H9 (cell line): ENCODE measurements around the gene MRM2. TPM values are rescaled to one million over a fixed set of nuclear protein-coding genes. Genes with fewer than 3 reads are reported as not detected.

Experiments used
- DNase-seq: peaks from one replicate; pipeline ENCODE4 v3.0.0-alpha.2; 2017
- H2AFZ ChIP-seq: one replicate; pipeline ENCODE4 v1.6.1; 2013; ENCODE audit warnings: mild to moderate bottlenecking, low read length, control low read depth, moderate library complexity
- H2AK5ac ChIP-seq: 2 replicates; pipeline ENCODE4 v1.6.1; 2013; ENCODE audit warnings: low read length, control low read depth, mixed read lengths; ENCODE audit not compliant: insufficient read length
- H2BK120ac ChIP-seq: one replicate; pipeline ENCODE4 v1.6.1; 2013; ENCODE audit warnings: low read depth, mild to moderate bottlenecking, low read length, control low read depth, inconsistent platforms; ENCODE audit not compliant: poor library complexity, severe bottlenecking
- H2BK12ac ChIP-seq: 2 replicates; pipeline ENCODE4 v1.6.1; 2013; ENCODE audit warnings: low read length, control low read depth, mixed read lengths, low read depth; ENCODE audit not compliant: insufficient read length
- H2BK15ac ChIP-seq: 2 replicates; pipeline ENCODE4 v1.6.1; 2013; ENCODE audit warnings: low read depth, low read length, control low read depth
- H2BK20ac ChIP-seq: one replicate; pipeline ENCODE4 v1.6.1; 2013; ENCODE audit warnings: low read depth, mild to moderate bottlenecking, low read length, control low read depth, inconsistent platforms; ENCODE audit not compliant: poor library complexity, severe bottlenecking
- H2BK5ac ChIP-seq: 2 replicates; pipeline ENCODE4 v1.6.1; 2013; ENCODE audit warnings: low read length, control low read depth, mixed read lengths; ENCODE audit not compliant: insufficient read length
- H3K14ac ChIP-seq: 2 replicates; pipeline ENCODE4 v1.6.1; 2013; ENCODE audit warnings: low read length, control low read depth; ENCODE audit not compliant: insufficient read depth
- H3K18ac ChIP-seq: 2 replicates; pipeline ENCODE4 v1.6.1; 2013; ENCODE audit warnings: low read depth, mild to moderate bottlenecking, mixed read lengths, low read length, control low read depth; ENCODE audit not compliant: insufficient read length
- H3K23ac ChIP-seq: 2 replicates; pipeline ENCODE4 v1.6.1; 2013; ENCODE audit warnings: low read length, control low read depth, mixed read lengths, low read depth; ENCODE audit not compliant: insufficient read length
- H3K23me2 ChIP-seq: 2 replicates; pipeline ENCODE4 v1.6.1; 2013; ENCODE audit warnings: low read depth, mild to moderate bottlenecking, mixed read lengths, low read length, control low read depth; ENCODE audit not compliant: insufficient read length, poor library complexity, severe bottlenecking
- H3K27ac ChIP-seq: 2 replicates; pipeline ENCODE4 v1.5.1; 2013; ENCODE audit warnings: low read length, control low read depth, mixed read lengths, low read depth; ENCODE audit not compliant: insufficient read length
- H3K27me3 ChIP-seq: 2 replicates; pipeline ENCODE4 v1.6.1; 2013; ENCODE audit warnings: low read length, control low read depth, inconsistent platforms; ENCODE audit not compliant: insufficient read depth
- H3K4ac ChIP-seq: 2 replicates; pipeline ENCODE4 v1.6.1; 2013; ENCODE audit warnings: low read depth, mild to moderate bottlenecking, control low read depth, inconsistent platforms, low read length, moderate library complexity
- H3K4me1 ChIP-seq: 2 replicates; pipeline ENCODE4 v1.6.1; 2013; ENCODE audit warnings: low read length, control low read depth, inconsistent platforms; ENCODE audit not compliant: insufficient read depth
- H3K4me2 ChIP-seq: 2 replicates; pipeline ENCODE4 v1.6.1; 2013; ENCODE audit warnings: low read length, control low read depth, mixed read lengths; ENCODE audit not compliant: insufficient read length, insufficient read depth
- H3K56ac ChIP-seq: 2 replicates; pipeline ENCODE4 v1.6.1; 2013; ENCODE audit warnings: low read depth, mild to moderate bottlenecking, mixed read lengths, low read length, control low read depth; ENCODE audit not compliant: insufficient read length
- H3K79me1 ChIP-seq: 2 replicates; pipeline ENCODE4 v1.6.1; 2013; ENCODE audit warnings: low read depth, mild to moderate bottlenecking, moderate library complexity, low read length, control low read depth, inconsistent platforms; ENCODE audit not compliant: insufficient read depth, poor library complexity, severe bottlenecking
- H3K79me2 ChIP-seq: 2 replicates; pipeline ENCODE4 v1.6.1; 2013; ENCODE audit warnings: low read length, control low read depth, inconsistent platforms; ENCODE audit not compliant: insufficient read depth
- H3K9ac ChIP-seq: 2 replicates; pipeline ENCODE4 v1.6.1; 2013; ENCODE audit warnings: low read length, control low read depth, mixed read lengths; ENCODE audit not compliant: insufficient read length; ENCODE audit errors: extremely low read depth
- H3K9me3 ChIP-seq: one replicate; pipeline ENCODE4 v1.6.1; 2013; ENCODE audit warnings: low read depth, low read length, inconsistent platforms; ENCODE audit not compliant: control insufficient read depth
- H3T11ph ChIP-seq: one replicate; pipeline ENCODE4 v1.6.1; 2013; ENCODE audit warnings: mild to moderate bottlenecking, low read length, control low read depth, inconsistent platforms
- H4K20me1 ChIP-seq: one replicate; pipeline ENCODE4 v1.6.1; 2013; ENCODE audit not compliant: control insufficient read depth, insufficient read length, insufficient read depth
- H4K5ac ChIP-seq: 2 replicates; pipeline ENCODE4 v1.6.1; 2013; ENCODE audit warnings: low read depth, mild to moderate bottlenecking, mixed read lengths, low read length, control low read depth; ENCODE audit not compliant: insufficient read length
- H4K8ac ChIP-seq: replicated peaks from 2 replicates; pipeline ENCODE4 v1.6.1; 2013; ENCODE audit warnings: low read length, control low read depth, mixed read lengths, low read depth; ENCODE audit not compliant: insufficient read length
- H4K91ac ChIP-seq: 2 replicates; pipeline ENCODE4 v1.6.1; 2013; ENCODE audit warnings: low read depth, mild to moderate bottlenecking, moderate library complexity, mixed read lengths, low read length, control low read depth; ENCODE audit not compliant: insufficient read length
- H3K27ac Mint-ChIP-seq, 3 experiments: 2 replicates in 2 of 3; 3 replicates in 1 of 3; pipeline ENCODE4 v1.8.0; 2020 to 2021; ENCODE audit warnings: mixed read lengths in 3 of 3, mild to moderate bottlenecking in 1 of 3, moderate library complexity in 1 of 3
- H3K27me3 Mint-ChIP-seq: 2 replicates; pipeline ENCODE4 v1.8.0; 2021; ENCODE audit warnings: low read depth, mild to moderate bottlenecking, moderate library complexity, mixed read lengths
- H3K36me3 Mint-ChIP-seq, 3 experiments: 2 replicates in 2 of 3; 3 replicates in 1 of 3; pipeline ENCODE4 v1.8.0; 2020 to 2021; ENCODE audit warnings: low read depth in 3 of 3, mixed read lengths in 3 of 3; ENCODE audit not compliant: insufficient read depth in 1 of 3
- H3K4me1 Mint-ChIP-seq, 2 experiments: 2 replicates each; pipeline ENCODE4 v1.8.0; 2020; ENCODE audit warnings: mixed read lengths in 2 of 2
- H3K4me3 Mint-ChIP-seq, 2 experiments: 2 replicates in 1 of 2; 3 replicates in 1 of 2; pipeline ENCODE4 v1.8.0; 2020 to 2021; ENCODE audit warnings: mild to moderate bottlenecking in 2 of 2, mixed read lengths in 2 of 2, moderate library complexity in 1 of 2
- H3K9me3 Mint-ChIP-seq, 2 experiments: 2 replicates in 1 of 2; 3 replicates in 1 of 2; pipeline ENCODE4 v1.8.0; 2020; ENCODE audit warnings: mild to moderate bottlenecking in 2 of 2, mixed read lengths in 2 of 2, moderate library complexity in 1 of 2
- CTCF ChIP-seq: fragments of 200-600 bp; sonication (generic); conservative IDR thresholded peaks from 3 replicates; pipeline ENCODE4 v1.8.0; 2021; ENCODE audit warnings: antibody characterized with exemption, mild to moderate bottlenecking
- WGBS: extraction: QIAGEN DNeasy Blood & Tissue Kit; methylation state at CpG from one replicate; pipeline ENCODE4 v1.1.7; 2013; ENCODE audit warnings: missing lambda C conversion rate, low lambda C conversion rate, mixed read lengths; ENCODE audit not compliant: insufficient read length; ENCODE audit errors: extremely low coverage; 5-methylcytosine and 5-hydroxymethylcytosine counted together
- total RNA-seq: library from RNA; stranded (reverse); gene quantifications from 2 replicates; pipeline ENCODE4 v1.2.1, GENCODE V29; 2021

MRM2 gene
- total RNA-seq, 1 experiment from 2014 or later: 59.0 TPM

GRCh38 chr7:2211259-2211880 is 30.6 kb downstream of the MRM2 start:
- Histone ChIP-seq H3K56ac (no peak overlapping the region), H3K79me2 (no peaks in the 10 kb centered on the region), H3K79me1 (no peaks in the 10 kb centered on the region), H2AFZ (no peak overlapping the region), H3K4me1 (no peaks in the 10 kb centered on the region), H3K27me3 (no peaks in the 10 kb centered on the region), H2BK12ac (no peak overlapping the region), H4K5ac (no peak overlapping the region), H3K4ac (no peak overlapping the region), H3K27ac (no peak overlapping the region), H2BK5ac (no peak overlapping the region), H2AK5ac (no peak overlapping the region), H4K20me1 (no peaks in the 10 kb centered on the region), H3K23ac (no peak overlapping the region), H3T11ph (no peak overlapping the region), H4K91ac (no peak overlapping the region), H2BK20ac (no peak overlapping the region), H2BK120ac (no peak overlapping the region), H3K14ac (no peak overlapping the region), H3K4me2 (no peak overlapping the region), H3K9me3 (no peaks in the 10 kb centered on the region), H4K8ac (no peak overlapping the region), H3K9ac (no peak overlapping the region), H2BK15ac (no peak overlapping the region), H3K18ac (no peak overlapping the region), H3K23me2 (no peaks in the 10 kb centered on the region)
- H3K9me3 Mint-ChIP-seq: peaks cover 1 to 5% of the 10 kb centered on the region in 2 experiments; a peak in 3 of 5 replicates
- no peak for TF ChIP-seq CTCF
- no CpG with 5 or more reads among the region's 15 CpGs for WGBS
- no peaks in the 10 kb centered on the region for H3K4me1 Mint-ChIP-seq
- no peaks in the 10 kb centered on the region for H3K27me3 Mint-ChIP-seq
- no peak for DNase-seq
- peak overlapping the region in 1 of 3 experiments; percentile 35; a peak in 1 of 7 replicates for H3K27ac Mint-ChIP-seq
- no peak overlapping the region for H3K4me3 Mint-ChIP-seq
- H3K36me3 Mint-ChIP-seq: peaks cover 53 to 81% (median 81%) of the 10 kb centered on the region in 3 experiments
